ENCODE measurements around the gene PXK. TPM values are rescaled to one million over a fixed set of nuclear protein-coding genes. Genes with fewer than 3 reads are reported as not detected.

PXK gene
- polyA plus RNA-seq, 3 donors: 31.5 to 54.0 (median 52.9) TPM

GRCh38 chr3:58398669-58399333, 66.1 kb downstream of the PXK start:
- no peaks in the 10 kb centered on the region for H4K20me1 ChIP-seq (ENCODE audit: insufficient read depth, low read length)
- H3K27ac ChIP-seq (ENCODE audit: low read depth in 1 of 2, low read length in 2 of 2): no peak overlapping the region
- no peaks in the 10 kb centered on the region for H3K79me2 ChIP-seq (ENCODE audit: insufficient read depth, low read length)
- 100% methylated on average over 4 of the region's 9 CpGs for WGBS (ENCODE audit: insufficient coverage)
- no peak for DNase-seq
- Mint-ChIP-seq H3K4me1 (no peaks in the 10 kb centered on the region), H3K9me3 (no peaks in the 10 kb centered on the region), H3K27me3 (ENCODE audit: low read depth in 3 of 3) (no peaks in the 10 kb centered on the region), H3K4me3 (no peak overlapping the region), H3K36me3 (peaks cover 82 to 95% of the 10 kb centered on the region in 2 donors), H3K27ac (no peak overlapping the region)
- no peak overlapping the region for H3K9ac ChIP-seq (ENCODE audit: insufficient read depth, low read length, poor library complexity, severe bottlenecking)
- TF ChIP-seq, protein P1, sequence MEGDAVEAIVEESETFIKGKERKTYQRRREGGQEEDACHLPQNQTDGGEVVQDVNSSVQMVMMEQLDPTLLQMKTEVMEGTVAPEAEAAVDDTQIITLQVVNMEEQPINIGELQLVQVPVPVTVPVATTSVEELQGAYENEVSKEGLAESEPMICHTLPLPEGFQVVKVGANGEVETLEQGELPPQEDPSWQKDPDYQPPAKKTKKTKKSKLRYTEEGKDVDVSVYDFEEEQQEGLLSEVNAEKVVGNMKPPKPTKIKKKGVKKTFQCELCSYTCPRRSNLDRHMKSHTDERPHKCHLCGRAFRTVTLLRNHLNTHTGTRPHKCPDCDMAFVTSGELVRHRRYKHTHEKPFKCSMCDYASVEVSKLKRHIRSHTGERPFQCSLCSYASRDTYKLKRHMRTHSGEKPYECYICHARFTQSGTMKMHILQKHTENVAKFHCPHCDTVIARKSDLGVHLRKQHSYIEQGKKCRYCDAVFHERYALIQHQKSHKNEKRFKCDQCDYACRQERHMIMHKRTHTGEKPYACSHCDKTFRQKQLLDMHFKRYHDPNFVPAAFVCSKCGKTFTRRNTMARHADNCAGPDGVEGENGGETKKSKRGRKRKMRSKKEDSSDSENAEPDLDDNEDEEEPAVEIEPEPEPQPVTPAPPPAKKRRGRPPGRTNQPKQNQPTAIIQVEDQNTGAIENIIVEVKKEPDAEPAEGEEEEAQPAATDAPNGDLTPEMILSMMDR (IDR thresholded peaks at IDR 0.05): no peak
- intact Hi-C loops (cut with micrococcal nuclease): loop anchor here in 1 of 2 donors (5.0 kb wide), 1 partner anchor 86 kb away; no protein-coding TSS in a partner anchor
- no peak overlapping the region for H2AFZ ChIP-seq (ENCODE audit: insufficient read depth, low read depth, low read length, poor library complexity, severe bottlenecking)
- H3K27me3 ChIP-seq (ENCODE audit: control insufficient read depth in 2 of 2, insufficient read depth in 2 of 2, low read length in 2 of 2): no peaks in the 10 kb centered on the region
- H3K4me1 ChIP-seq (ENCODE audit: control insufficient read depth in 1 of 2, insufficient read depth in 2 of 2, low read length in 2 of 2): no peaks in the 10 kb centered on the region
- H3K4me3 ChIP-seq (replicated peaks in 1 of 3; ENCODE audit: low read depth in 2 of 3, low read length in 3 of 3): no peak overlapping the region
- no peaks in the 10 kb centered on the region for H3K9me3 ChIP-seq (replicated peaks in 1 of 2; ENCODE audit: control insufficient read depth in 1 of 2, insufficient read depth in 1 of 2, low read length in 2 of 2)
- peaks cover 87 to 94% of the 10 kb centered on the region in 2 donors for H3K36me3 ChIP-seq (replicated peaks in 1 of 2; ENCODE audit: control insufficient read depth in 1 of 2, insufficient read depth in 2 of 2, low read length in 2 of 2)
- H3K4me2 ChIP-seq (replicated peaks; ENCODE audit: extremely low read depth, low read length, poor library complexity, severe bottlenecking): no peak overlapping the region

- Histone ChIP-seq H3K9ac (ENCODE audit: insufficient read depth, low read length, poor library complexity, severe bottlenecking) (no peak overlapping the region), H3K27me3 (ENCODE audit: control insufficient read depth in 2 of 2, insufficient read depth in 2 of 2, low read length in 2 of 2) (no peaks in the 10 kb centered on the region), H4K20me1 (ENCODE audit: insufficient read depth, low read length) (no peaks in the 10 kb centered on the region), H3K9me3 (replicated peaks in 1 of 2; ENCODE audit: control insufficient read depth in 1 of 2, insufficient read depth in 1 of 2, low read length in 2 of 2) (no peaks in the 10 kb centered on the region), H3K36me3 (replicated peaks in 1 of 2; ENCODE audit: control insufficient read depth in 1 of 2, insufficient read depth in 2 of 2, low read length in 2 of 2) (peaks cover 69 to 89% of the 10 kb centered on the region in 2 donors), H3K4me1 (ENCODE audit: control insufficient read depth in 1 of 2, insufficient read depth in 2 of 2, low read length in 2 of 2) (no peaks in the 10 kb centered on the region), H3K27ac (ENCODE audit: low read depth in 1 of 2, low read length in 2 of 2) (no peak overlapping the region), H3K79me2 (ENCODE audit: insufficient read depth, low read length) (no peaks in the 10 kb centered on the region), H2AFZ (ENCODE audit: insufficient read depth, low read depth, low read length, poor library complexity, severe bottlenecking) (no peak overlapping the region), H3K4me2 (replicated peaks; ENCODE audit: extremely low read depth, low read length, poor library complexity, severe bottlenecking) (no peak overlapping the region), H3K4me3 (replicated peaks in 1 of 3; ENCODE audit: low read depth in 2 of 3, low read length in 3 of 3) (no peak overlapping the region)
- DNase-seq: no peak
- intact Hi-C loops (cut with micrococcal nuclease): no loop called here
- H3K36me3 Mint-ChIP-seq: peaks cover 68 to 89% of the 10 kb centered on the region in 2 donors
- H3K4me3 Mint-ChIP-seq: no peak overlapping the region
- WGBS (ENCODE audit: insufficient coverage): no CpG with 5 or more reads among the region's 6 CpGs
- H3K4me1 Mint-ChIP-seq: no peaks in the 10 kb centered on the region
- H3K9me3 Mint-ChIP-seq: no peaks in the 10 kb centered on the region
- no peak overlapping the region for H3K27ac Mint-ChIP-seq
- H3K27me3 Mint-ChIP-seq (ENCODE audit: low read depth in 3 of 3): no peaks in the 10 kb centered on the region
- TF ChIP-seq, protein P1 (IDR thresholded peaks at IDR 0.05): no peak
Measured at GRCh38 chr3:58403513-58404109, 70.9 kb downstream of the PXK start.
